Gastrocnemius medialis (tissue), 4 donors: ENCODE measurements around the gene WNT7A.

Experiments
- POLR2A ChIP-seq, 2 donors: fragments of 450-650 bp; IDR thresholded peaks; one replicate each; pipeline ENCODE4 v1.6.1; 2017; ENCODE audit warnings: antibody characterized with exemption in 2 of 2, mild to moderate bottlenecking in 2 of 2, moderate library complexity in 2 of 2
- TF ChIP-seq, protein P1 (sequence below), 5 experiments: fragments of 450-650 bp in 3 of 5; fragments of 200-600 bp in 2 of 5; sonication (generic) in 2 of 5; IDR thresholded peaks in 4 of 5; conservative IDR thresholded peaks in 1 of 5; 1 replicate in 4 of 5; 2 replicates in 1 of 5; pipeline ENCODE4 v1.5.1; 2016 to 2019; ENCODE audit warnings: antibody characterized with exemption in 5 of 5, mild to moderate bottlenecking in 3 of 5, moderate library complexity in 3 of 5

DNA sequence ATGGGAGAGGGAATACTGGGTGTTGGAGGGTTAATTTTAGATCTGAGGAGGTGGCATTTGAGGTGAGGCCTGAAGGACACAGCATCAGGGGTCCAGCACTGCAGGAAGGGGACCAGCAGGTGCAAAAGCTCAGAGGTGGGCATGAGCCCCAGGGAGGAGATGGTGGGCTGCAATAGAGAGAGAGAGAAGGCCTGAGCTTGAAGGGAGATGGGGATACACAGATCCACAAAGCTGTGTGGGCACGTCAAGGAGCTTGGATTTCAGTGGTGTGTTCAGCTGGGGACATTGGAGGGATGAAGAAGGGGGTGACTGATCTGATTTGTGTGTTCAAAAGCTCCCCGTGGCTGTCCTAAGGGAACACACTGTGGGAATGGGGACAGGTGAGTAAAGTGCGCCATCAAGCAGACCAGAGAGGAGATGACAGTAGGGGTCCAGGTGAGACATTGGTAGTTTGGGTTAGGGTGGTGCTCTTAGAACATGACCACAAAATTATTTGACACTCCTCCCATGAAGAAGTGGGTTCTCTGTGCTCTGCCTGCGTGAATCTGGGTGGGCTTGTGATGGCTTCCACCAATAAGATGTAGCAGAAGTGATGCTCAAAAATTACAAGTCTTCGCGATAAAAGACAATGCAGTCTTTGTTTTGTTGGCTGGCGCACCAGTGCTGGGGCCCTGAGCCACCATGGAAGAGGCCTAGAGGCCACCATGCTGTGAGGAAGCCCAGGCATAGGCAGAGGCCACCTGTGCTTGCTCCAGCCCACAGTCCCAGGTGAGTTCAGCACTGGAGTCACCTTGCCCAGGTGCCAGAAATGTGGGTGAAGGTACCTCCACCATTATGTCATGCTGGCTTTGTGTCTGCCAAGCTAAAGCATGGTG lies 1.9 kb upstream of the WNT7A start:
- TF ChIP-seq, protein P1, sequence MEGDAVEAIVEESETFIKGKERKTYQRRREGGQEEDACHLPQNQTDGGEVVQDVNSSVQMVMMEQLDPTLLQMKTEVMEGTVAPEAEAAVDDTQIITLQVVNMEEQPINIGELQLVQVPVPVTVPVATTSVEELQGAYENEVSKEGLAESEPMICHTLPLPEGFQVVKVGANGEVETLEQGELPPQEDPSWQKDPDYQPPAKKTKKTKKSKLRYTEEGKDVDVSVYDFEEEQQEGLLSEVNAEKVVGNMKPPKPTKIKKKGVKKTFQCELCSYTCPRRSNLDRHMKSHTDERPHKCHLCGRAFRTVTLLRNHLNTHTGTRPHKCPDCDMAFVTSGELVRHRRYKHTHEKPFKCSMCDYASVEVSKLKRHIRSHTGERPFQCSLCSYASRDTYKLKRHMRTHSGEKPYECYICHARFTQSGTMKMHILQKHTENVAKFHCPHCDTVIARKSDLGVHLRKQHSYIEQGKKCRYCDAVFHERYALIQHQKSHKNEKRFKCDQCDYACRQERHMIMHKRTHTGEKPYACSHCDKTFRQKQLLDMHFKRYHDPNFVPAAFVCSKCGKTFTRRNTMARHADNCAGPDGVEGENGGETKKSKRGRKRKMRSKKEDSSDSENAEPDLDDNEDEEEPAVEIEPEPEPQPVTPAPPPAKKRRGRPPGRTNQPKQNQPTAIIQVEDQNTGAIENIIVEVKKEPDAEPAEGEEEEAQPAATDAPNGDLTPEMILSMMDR (IDR thresholded peaks at IDR 0.05 in 4 of 5, conservative IDR thresholded peaks at IDR 0.05 in 1 of 5) = no peak
- TF ChIP-seq POLR2A (IDR thresholded peaks at IDR 0.05) = no peak
